RWPE2 (cell line): Measurements from ENCODE around the gene PEX11B.

Experiments
- ATAC-seq: fragments of 200-7000 bp; cut with Tn5 transposase; 3 replicates; pipeline ENCODE4 v1.9.1; 2021; ENCODE audit warnings: low read depth
- DNase-seq: peaks from one replicate; pipeline ENCODE4 v3.0.0-alpha.2; 2020; ENCODE audit warnings: low spot score
- H3K27ac ChIP-seq: fragments of 450-650 bp; 2 replicates; pipeline ENCODE4 v1.5.1; 2017; ENCODE audit warnings: mild to moderate bottlenecking; ENCODE audit not compliant: poor library complexity, severe bottlenecking
- H3K27me3 ChIP-seq: fragments of 250-450 bp; sonication (Bioruptor Pico); 2 replicates; pipeline ENCODE4 v1.5.1; 2021; ENCODE audit warnings: mild to moderate bottlenecking, moderate library complexity; ENCODE audit not compliant: insufficient read depth, poor library complexity, severe bottlenecking
- H3K36me3 ChIP-seq: fragments of 250-450 bp; sonication (Bioruptor Pico); 2 replicates; pipeline ENCODE4 v1.5.1; 2020; ENCODE audit warnings: low read depth, mild to moderate bottlenecking, moderate library complexity
- H3K4me1 ChIP-seq: fragments of 250-450 bp; sonication (Bioruptor Pico); 2 replicates; pipeline ENCODE4 v1.5.1; 2021; ENCODE audit warnings: mild to moderate bottlenecking, moderate library complexity; ENCODE audit not compliant: insufficient read depth, poor library complexity, severe bottlenecking
- H3K4me3 ChIP-seq: fragments of 250-450 bp; sonication (Bioruptor Pico); 2 replicates; pipeline ENCODE4 v1.5.1; 2021; ENCODE audit warnings: mild to moderate bottlenecking, moderate library complexity; ENCODE audit not compliant: severe bottlenecking
- H3K9me3 ChIP-seq: fragments of 250-450 bp; sonication (Bioruptor Pico); 2 replicates; pipeline ENCODE4 v1.5.1; 2021; ENCODE audit warnings: mild to moderate bottlenecking, moderate library complexity; ENCODE audit not compliant: severe bottlenecking
- CTCF ChIP-seq: fragments of 450-650 bp; IDR thresholded peaks from one replicate; pipeline ENCODE4 v1.5.1; 2017; ENCODE audit warnings: mild to moderate bottlenecking, moderate library complexity; ENCODE audit not compliant: poor library complexity, severe bottlenecking

Gene PEX11B

GRCh38 chr1:145886816-145887215 lies 31.7 kb downstream of the PEX11B start:
- Histone ChIP-seq H3K4me3 (no peak overlapping the region), H3K4me1 (peaks cover 15% of the 10 kb centered on the region), H3K27me3 (no peaks in the 10 kb centered on the region), H3K36me3 (no peaks in the 10 kb centered on the region), H3K27ac (no peak overlapping the region), H3K9me3 (no peaks in the 10 kb centered on the region)
- ATAC-seq (no peak), DNase-seq (no peak)
- no peak for TF ChIP-seq CTCF

DNA sequence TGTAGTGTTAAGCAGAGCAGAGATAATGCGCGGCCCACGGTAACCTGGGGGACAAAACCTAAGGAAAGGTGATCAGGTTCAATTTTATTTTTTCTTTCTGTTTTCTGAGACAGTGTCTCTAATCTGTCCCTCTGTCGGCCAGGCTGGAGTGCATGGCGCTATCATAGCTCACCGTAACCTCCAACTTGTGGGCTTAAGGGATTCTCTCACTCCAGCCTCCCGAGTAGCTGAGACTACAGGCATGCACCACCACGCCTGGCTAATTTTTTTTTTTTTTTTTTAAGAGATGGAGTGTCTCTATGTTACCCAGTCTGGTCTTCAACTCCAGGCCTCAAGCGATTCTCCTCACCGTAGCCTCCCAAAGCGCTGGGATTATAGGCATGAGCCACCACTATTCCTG lies 32.1 kb downstream of the PEX11B start:
- no peaks in the 10 kb centered on the region for H3K27me3 ChIP-seq
- no peaks in the 10 kb centered on the region for H3K9me3 ChIP-seq
- no peak for TF ChIP-seq CTCF
- peak overlapping the region; percentile 61 for H3K4me3 ChIP-seq
- ATAC-seq: no peak; the same call in 2 of the 3 replicates
- H3K36me3 ChIP-seq: no peaks in the 10 kb centered on the region
- DNase-seq: no peak
- H3K4me1 ChIP-seq: peaks cover 11% of the 10 kb centered on the region
- H3K27ac ChIP-seq: no peak overlapping the region

DNA sequence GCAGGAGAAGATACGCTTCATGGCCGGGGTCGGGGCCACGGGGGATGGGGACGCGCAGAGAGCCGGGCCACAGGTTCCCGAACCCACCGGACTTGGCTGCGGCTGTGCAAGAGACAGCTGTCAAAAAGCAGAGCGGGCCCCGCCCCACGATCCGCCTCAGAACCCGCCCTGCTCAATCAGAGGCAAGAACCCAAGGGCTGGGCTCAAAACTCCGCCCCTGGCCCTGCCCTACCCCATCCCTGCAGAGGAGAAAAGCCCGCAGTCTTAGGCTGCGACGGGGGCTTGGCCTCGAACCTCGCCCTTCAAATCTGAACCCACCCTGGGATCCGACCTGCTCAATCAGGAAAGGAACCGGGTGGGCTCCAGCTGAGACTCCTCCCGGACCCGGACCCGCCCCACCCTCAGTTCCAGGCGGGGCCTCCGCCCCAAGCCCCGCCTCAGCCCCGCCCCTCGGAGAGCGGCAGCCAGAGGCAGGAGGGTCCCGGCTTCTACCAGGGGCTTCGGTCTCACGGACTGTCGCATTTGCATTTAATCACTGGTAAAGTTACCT lies 32.7 kb downstream of the PEX11B start, which contains the start of gene ANKRD35:
Gene ANKRD35, minus strand, starts transcription at position 129 of the 550 bp plus-strand sequence. Its CDS starts 108 bp downstream, at position 21.
- no peaks in the 10 kb centered on the region for H3K27me3 ChIP-seq
- peaks cover 6% of the 10 kb centered on the region for H3K4me1 ChIP-seq
- H3K27ac ChIP-seq: no peak within 1 kb of the TSS
- no peaks in the 10 kb centered on the region for H3K9me3 ChIP-seq
- H3K4me3 ChIP-seq: peak within 1 kb of the TSS; percentile 61
- ATAC-seq (peak; percentile 99), DNase-seq (peak; percentile 83)
- no peaks in the 10 kb centered on the region for H3K36me3 ChIP-seq
- no peak for TF ChIP-seq CTCF

DNA sequence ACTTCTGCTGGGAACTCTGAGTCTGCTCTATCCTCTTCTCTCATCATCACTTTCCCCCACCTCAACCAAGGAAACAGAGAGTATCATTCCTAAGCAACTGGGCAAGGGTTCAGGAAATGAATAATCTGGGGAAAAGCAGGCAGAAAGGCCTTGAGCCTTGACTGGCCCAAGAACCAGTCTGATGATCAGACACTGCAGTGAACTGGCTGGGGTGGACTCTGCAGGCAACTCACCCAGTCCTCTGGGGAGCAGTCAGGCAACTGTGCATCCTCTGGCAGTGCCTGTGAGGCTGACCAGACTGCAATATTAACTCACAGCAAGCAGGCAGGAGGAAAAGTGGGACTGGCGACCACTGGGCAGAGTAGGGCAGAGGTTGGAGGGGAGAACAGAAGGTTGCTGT lies 33.8 kb downstream of the PEX11B start:
- DNase-seq: no peak
- H3K4me1 ChIP-seq: peaks cover under 1% of the 10 kb centered on the region
- no peaks in the 10 kb centered on the region for H3K9me3 ChIP-seq
- no peaks in the 10 kb centered on the region for H3K36me3 ChIP-seq
- H3K4me3 ChIP-seq: no peak overlapping the region
- no peak for TF ChIP-seq CTCF
- no peak for ATAC-seq
- no peak overlapping the region for H3K27ac ChIP-seq
- H3K27me3 ChIP-seq: no peaks in the 10 kb centered on the region

GRCh38 chr1:145879775-145880174 lies 38.7 kb downstream of the PEX11B start:
- no peak for TF ChIP-seq CTCF
- no peak for ATAC-seq
- no peak for DNase-seq

More at GRCh38 chr1:145879775-145880174, 38.7 kb downstream of the PEX11B start:
- Histone ChIP-seq H3K27ac (no peak overlapping the region), H3K4me1 (peaks cover 6% of the 10 kb centered on the region), H3K27me3 (no peaks in the 10 kb centered on the region), H3K4me3 (no peak overlapping the region), H3K36me3 (no peaks in the 10 kb centered on the region), H3K9me3 (no peaks in the 10 kb centered on the region)
